ENCODE measurements around the gene MOCS2. TPM values are rescaled to one million over a fixed set of nuclear protein-coding genes. Genes with fewer than 3 reads are reported as not detected.

Gene MOCS2
- total and polyA plus RNA-seq, 9 of the 15 experiments (the other 6 are each of a cell fraction or from before 2014, with no cell fraction given), result 33.0 to 74.5 (median 48.4) TPM

- FAIRE-seq (no peak), DNase-seq (ENCODE audit: extremely low read depth in 1 of 4, low spot score in 3 of 4) (no peak), ATAC-seq (no peak)
- TF ChIP-seq KHSRP (IDR thresholded peaks at IDR 0.05) (no peak), MIER1 (IDR thresholded peaks at IDR 0.05; ENCODE audit: low read depth) (no peak), SRSF9 (IDR thresholded peaks at IDR 0.05; ENCODE audit: borderline replicate concordance, low read depth, low read length) (no peak), TARDBP (IDR thresholded peaks at IDR 0.05) (no peak), MEF2D (tag; conservative IDR thresholded peaks at IDR 0.05; ENCODE audit: low read depth) (no peak)
- Histone ChIP-seq H3K9me3 (replicated peaks; ENCODE audit: control insufficient read depth, insufficient read depth, low read depth, low read length) (no peaks in the 10 kb centered on the region), H3K9me1 (ENCODE audit: control insufficient read depth, insufficient read depth, low read length) (no peaks in the 10 kb centered on the region), H2AFZ (ENCODE audit: low read depth, low read length) (no peak overlapping the region), H3K27ac (ENCODE audit: extremely low read depth, low read depth, low read length) (no peak overlapping the region), H3K9ac (ENCODE audit: insufficient read depth in 1 of 2, low read depth in 2 of 2, low read length in 2 of 2) (no peak overlapping the region), H3K79me2 (ENCODE audit: control insufficient read depth, insufficient read depth, low read length) (no peaks in the 10 kb centered on the region), H3K27me3 (ENCODE audit: control insufficient read depth in 2 of 2, insufficient read depth in 2 of 2, low read length in 2 of 2) (no peaks in the 10 kb centered on the region), H3K4me2 (ENCODE audit: insufficient read depth, low read length) (no peak overlapping the region), H3K4me1 (replicated peaks in 1 of 2; ENCODE audit: control insufficient read depth in 2 of 2, insufficient read depth in 2 of 2, low read length in 2 of 2) (no peaks in the 10 kb centered on the region), H3K36me3 (ENCODE audit: control insufficient read depth, insufficient read depth, low read length) (no peaks in the 10 kb centered on the region), H4K20me1 (replicated peaks; ENCODE audit: control insufficient read depth, insufficient read depth, low read length) (no peaks in the 10 kb centered on the region), H3K4me3 (no peak overlapping the region)
- ChIA-PET CTCF (ENCODE audit: low intra/inter-chr PET ratio) (no interaction called here), POLR2A (interaction anchor here (2.1 kb wide), 1 partner anchor 9 kb away, joined by 6 read pairs; no protein-coding TSS in a partner anchor)
- in situ Hi-C loops (cut with MboI), result no loop called here
- intact Hi-C loops (cut with micrococcal nuclease), result loop anchor here (10.0 kb wide), 1 partner anchor 285 kb away; no protein-coding TSS in a partner anchor
- 2% methylated on average over 5 of the region's 5 CpGs for WGBS (ENCODE audit: insufficient coverage, low coverage, missing lambda C conversion rate)
- no TSS peak for BruUV-seq (replicated peaks)
Observed at GRCh38 chr5:53090229-53090628, 19.3 kb downstream of the MOCS2 start.

GRCh38 chr5:53089481-53089991 lies 20.0 kb downstream of the MOCS2 start:
- ChIA-PET CTCF (ENCODE audit: low intra/inter-chr PET ratio) (no interaction called here), POLR2A (interaction anchor here (2.1 kb wide), 1 partner anchor 8 kb away, joined by 6 read pairs; no protein-coding TSS in a partner anchor)
- H2AFZ ChIP-seq (ENCODE audit: low read depth, low read length), result no peak overlapping the region
- H3K9me1 ChIP-seq (ENCODE audit: control insufficient read depth, insufficient read depth, low read length), result no peaks in the 10 kb centered on the region
- BruUV-seq (replicated peaks), result no TSS peak
- H3K9me3 ChIP-seq (replicated peaks; ENCODE audit: control insufficient read depth, insufficient read depth, low read depth, low read length), result no peaks in the 10 kb centered on the region
- no peaks in the 10 kb centered on the region for H4K20me1 ChIP-seq (replicated peaks; ENCODE audit: control insufficient read depth, insufficient read depth, low read length)
- no peaks in the 10 kb centered on the region for H3K27me3 ChIP-seq (ENCODE audit: control insufficient read depth in 2 of 2, insufficient read depth in 2 of 2, low read length in 2 of 2)
- ATAC-seq (no peak), FAIRE-seq (no peak), DNase-seq (ENCODE audit: extremely low read depth in 1 of 4, low spot score in 3 of 4) (no peak)
- no peaks in the 10 kb centered on the region for H3K36me3 ChIP-seq (ENCODE audit: control insufficient read depth, insufficient read depth, low read length)
- H3K9ac ChIP-seq (ENCODE audit: insufficient read depth in 1 of 2, low read depth in 2 of 2, low read length in 2 of 2), result no peak overlapping the region
- H3K4me3 ChIP-seq, result no peak overlapping the region
- intact Hi-C loops (cut with micrococcal nuclease) (no loop called here), in situ Hi-C loops (cut with MboI) (no loop called here)
- H3K4me1 ChIP-seq (replicated peaks in 1 of 2; ENCODE audit: control insufficient read depth in 2 of 2, insufficient read depth in 2 of 2, low read length in 2 of 2), result no peaks in the 10 kb centered on the region
- H3K79me2 ChIP-seq (ENCODE audit: control insufficient read depth, insufficient read depth, low read length), result no peaks in the 10 kb centered on the region
- WGBS (ENCODE audit: insufficient coverage, low coverage, missing lambda C conversion rate), result 3% methylated on average over 4 of the region's 4 CpGs
- H3K27ac ChIP-seq (ENCODE audit: extremely low read depth, low read depth, low read length), result no peak overlapping the region
- H3K4me2 ChIP-seq (ENCODE audit: insufficient read depth, low read length), result no peak overlapping the region
- no peak for TF ChIP-seq ZNF408 (CRISPR knock-in tag; IDR thresholded peaks at IDR 0.05; ENCODE audit: low read depth)
- TF ChIP-seq PATZ1 (CRISPR knock-in tag; IDR thresholded peaks at IDR 0.05; ENCODE audit: borderline replicate concordance), result no peak
- TF ChIP-seq ARID3B (CRISPR knock-in tag; IDR thresholded peaks at IDR 0.05; ENCODE audit: borderline replicate concordance), result no peak
- TF ChIP-seq GATA2 (CRISPR knock-in tag; IDR thresholded peaks at IDR 0.05), result no peak
- no peak for TF ChIP-seq SOX6 (IDR thresholded peaks at IDR 0.05)
- no peak for TF ChIP-seq MBD1 (CRISPR knock-in tag; IDR thresholded peaks at IDR 0.05)
- TF ChIP-seq SMAD2 (IDR thresholded peaks at IDR 0.05; ENCODE audit: low read depth, low read length), result no peak

Data from K562 (cell line).